ENCODE results near the gene OR6C68. TPM values are rescaled to one million over a fixed set of nuclear protein-coding genes. Genes with fewer than 3 reads are reported as not detected.
"Not testable (repeated sequence)": the region's sequence is repeated elsewhere in the genome, so short reads cannot be mapped to it uniquely, and the experiment has no call there.

The OR6C68 gene
- not detected for total RNA-seq

DNA sequence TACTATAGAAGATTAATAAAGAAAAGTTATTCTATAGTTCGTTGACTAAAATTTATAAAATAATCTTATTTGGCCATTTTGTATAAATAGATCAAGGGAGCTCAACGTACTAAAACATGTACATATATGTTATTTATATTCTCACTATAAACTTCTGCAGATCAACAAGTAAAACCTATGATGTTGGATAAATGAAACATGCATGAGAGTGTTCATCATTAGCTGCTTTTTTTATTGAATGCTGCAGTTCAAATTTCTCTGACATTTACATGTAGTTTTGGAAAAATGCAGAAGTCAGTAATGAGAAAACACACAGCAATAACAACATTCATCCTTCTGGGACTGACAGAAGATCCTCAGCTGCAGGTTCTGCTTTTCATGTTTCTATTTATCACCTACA is at the start of gene OR6C68:
Gene OR6C68 (plus strand): TSS at position 301 of the 400 bp plus-strand sequence. CDS start 0 bp downstream, at position 301.
- Mint-ChIP-seq H3K27me3 (ENCODE audit: low read depth) (peaks cover 24% of the 10 kb centered on the region), H3K4me1 (ENCODE audit: low read depth) (no peaks in the 10 kb centered on the region), H3K4me3 (no peak within 1 kb of the TSS), H3K36me3 (ENCODE audit: insufficient read depth in 2 of 2) (no peaks in the 10 kb centered on the region), H3K27ac (no peak within 1 kb of the TSS), H3K9me3 (no peaks in the 10 kb centered on the region)
- DNase-seq: no peak
- ATAC-seq (replicated peaks in 1 of 2): no peak

DNA sequence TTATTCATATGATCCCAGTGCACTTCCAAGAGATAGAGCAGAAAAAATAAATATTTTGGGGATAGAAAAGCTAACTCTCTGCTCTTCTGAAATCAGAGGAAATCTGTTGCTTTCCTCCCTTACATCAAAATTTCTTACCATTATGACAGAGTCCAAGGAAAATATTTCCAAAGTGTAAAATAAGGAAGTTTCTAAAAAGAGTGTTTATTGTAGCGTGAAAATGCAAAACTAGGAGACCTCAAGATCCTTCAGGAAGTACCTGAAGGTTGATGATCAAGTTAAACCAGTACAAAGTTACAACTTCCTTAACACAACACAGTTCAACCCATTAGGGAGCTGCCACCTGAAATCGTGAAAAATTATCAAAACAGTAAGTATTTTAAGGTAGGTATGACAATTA is 48.4 kb upstream of the OR6C68 start, which contains the start of gene OR6C2:
Gene OR6C2 (plus strand): TSS at position 301 of the 400 bp plus-strand sequence. CDS start 8,138 bp downstream, outside the sequence.
- no peak within 1 kb of the TSS for H3K4me3 Mint-ChIP-seq
- ATAC-seq (replicated peaks in 1 of 2): no peak
- peaks cover 3% of the 10 kb centered on the region in 2 donors for H3K36me3 Mint-ChIP-seq (ENCODE audit: insufficient read depth in 2 of 2)
- H3K27me3 Mint-ChIP-seq (ENCODE audit: low read depth): no peaks in the 10 kb centered on the region
- peaks cover 0 to 3% of the 10 kb centered on the region in 2 donors for H3K9me3 Mint-ChIP-seq
- no peak for DNase-seq
- H3K4me1 Mint-ChIP-seq (ENCODE audit: low read depth): no peaks in the 10 kb centered on the region
- no peak within 1 kb of the TSS for H3K27ac Mint-ChIP-seq

DNA sequence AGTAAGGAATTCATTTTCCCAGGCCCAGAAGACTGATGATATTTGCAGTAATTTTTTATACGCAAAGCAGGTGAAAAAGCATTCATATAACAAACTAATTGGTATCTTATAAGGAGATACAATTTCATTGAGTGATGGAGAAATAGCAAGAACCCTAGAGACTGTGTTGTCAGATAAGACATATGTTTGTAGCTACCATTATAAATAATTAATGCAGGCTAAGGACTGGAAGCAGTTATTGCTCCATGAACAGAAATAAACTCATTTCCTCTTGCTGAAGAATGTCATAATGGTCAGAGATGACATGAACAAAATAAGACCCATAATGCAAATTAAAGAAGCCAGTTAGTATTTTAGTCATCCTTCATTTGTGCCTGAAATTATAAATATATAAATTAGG is 46.8 kb upstream of the OR6C68 start:
- no peaks in the 10 kb centered on the region for H3K4me1 Mint-ChIP-seq (ENCODE audit: low read depth)
- no peak overlapping the region for H3K27ac Mint-ChIP-seq
- no peaks in the 10 kb centered on the region for H3K27me3 Mint-ChIP-seq (ENCODE audit: low read depth)
- ATAC-seq (replicated peaks in 1 of 2): no peak
- no peaks in the 10 kb centered on the region for H3K9me3 Mint-ChIP-seq
- no peak overlapping the region for H3K4me3 Mint-ChIP-seq
- DNase-seq: no peak
- H3K36me3 Mint-ChIP-seq (ENCODE audit: insufficient read depth in 2 of 2): peaks cover 0 to 3% of the 10 kb centered on the region in 2 donors

DNA sequence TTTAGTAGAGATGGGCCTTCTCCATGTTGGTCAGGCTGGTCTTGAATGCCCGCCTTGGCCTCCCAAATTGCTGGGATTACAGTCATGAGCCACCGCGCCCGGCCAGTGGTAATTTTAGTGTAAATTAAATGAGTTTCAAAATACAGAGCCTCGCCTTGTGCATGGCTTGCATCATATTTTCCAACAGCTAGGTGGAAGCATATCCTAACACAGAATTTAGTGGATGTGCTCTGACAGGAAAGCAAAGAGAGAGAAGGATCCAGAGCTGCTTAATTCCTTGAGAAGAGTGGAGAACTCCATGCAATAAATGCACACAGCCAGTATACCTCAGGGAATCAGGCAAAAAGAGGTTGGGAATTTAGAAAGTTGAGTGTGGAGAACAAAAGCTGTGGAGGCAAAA is 45.9 kb upstream of the OR6C68 start:
- H3K36me3 Mint-ChIP-seq (ENCODE audit: insufficient read depth in 2 of 2): no peaks in the 10 kb centered on the region
- no peaks in the 10 kb centered on the region for H3K4me1 Mint-ChIP-seq (ENCODE audit: low read depth)
- H3K27ac Mint-ChIP-seq: no peak overlapping the region
- H3K27me3 Mint-ChIP-seq (ENCODE audit: low read depth): peaks cover 2% of the 10 kb centered on the region
- no peak overlapping the region for H3K4me3 Mint-ChIP-seq
- no peak for ATAC-seq (replicated peaks in 1 of 2)
- no peak for DNase-seq
- no peaks in the 10 kb centered on the region for H3K9me3 Mint-ChIP-seq

GRCh38 chr12:55448825-55449224 is 43.4 kb upstream of the OR6C68 start:
- H3K4me3 Mint-ChIP-seq: no peak overlapping the region
- H3K36me3 Mint-ChIP-seq (ENCODE audit: insufficient read depth in 2 of 2): no peaks in the 10 kb centered on the region
- no peaks in the 10 kb centered on the region for H3K9me3 Mint-ChIP-seq
- H3K27ac Mint-ChIP-seq: no peak overlapping the region
- peaks cover 11% of the 10 kb centered on the region for H3K27me3 Mint-ChIP-seq (ENCODE audit: low read depth)
- no peak for ATAC-seq (replicated peaks in 1 of 2)
- DNase-seq: no peak
- no peaks in the 10 kb centered on the region for H3K4me1 Mint-ChIP-seq (ENCODE audit: low read depth)

- not testable (repeated sequence) for H3K36me3 Mint-ChIP-seq (ENCODE audit: insufficient read depth in 2 of 2); DNase-seq; ATAC-seq (replicated peaks in 1 of 2); H3K4me3 Mint-ChIP-seq; H3K9me3 Mint-ChIP-seq; H3K4me1 Mint-ChIP-seq (ENCODE audit: low read depth); H3K27ac Mint-ChIP-seq
- H3K27me3 Mint-ChIP-seq (ENCODE audit: low read depth): peaks cover 24% of the 10 kb centered on the region
These were observed 27.3 kb upstream of the OR6C68 start for GRCh38 chr12:55464926-55465325.

DNA sequence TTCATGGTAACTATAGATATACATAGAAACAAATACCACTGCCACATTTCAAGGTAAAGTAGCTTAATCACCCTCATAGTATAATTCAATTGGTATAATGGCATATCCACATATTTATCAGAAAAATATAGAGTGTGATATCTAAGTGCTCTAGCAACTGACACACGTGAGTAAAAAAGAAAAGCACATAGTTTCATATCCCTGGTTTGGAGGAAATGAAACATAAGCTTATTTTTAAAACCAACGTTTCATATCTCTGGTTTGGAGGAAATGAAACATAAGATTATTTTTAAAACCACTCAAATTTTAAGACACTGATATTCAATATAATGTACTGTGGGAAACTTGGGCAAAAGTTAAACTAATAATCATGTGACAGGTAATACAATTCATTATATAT is 24.3 kb upstream of the OR6C68 start:
- ATAC-seq (replicated peaks in 1 of 2): no peak
- H3K4me3 Mint-ChIP-seq: no peak overlapping the region
- peaks cover 0 to 3% of the 10 kb centered on the region in 2 donors for H3K9me3 Mint-ChIP-seq
- H3K36me3 Mint-ChIP-seq (ENCODE audit: insufficient read depth in 2 of 2): no peaks in the 10 kb centered on the region
- peaks cover 18% of the 10 kb centered on the region for H3K27me3 Mint-ChIP-seq (ENCODE audit: low read depth)
- no peak for DNase-seq
- H3K27ac Mint-ChIP-seq: no peak overlapping the region
- H3K4me1 Mint-ChIP-seq (ENCODE audit: low read depth): no peaks in the 10 kb centered on the region

- no peak overlapping the region for H3K27ac Mint-ChIP-seq
- no peak for ATAC-seq (replicated peaks in 1 of 2)
- no peak for DNase-seq
- no peaks in the 10 kb centered on the region for H3K9me3 Mint-ChIP-seq
- H3K36me3 Mint-ChIP-seq (ENCODE audit: insufficient read depth in 2 of 2): no peaks in the 10 kb centered on the region
- peaks cover 18% of the 10 kb centered on the region for H3K27me3 Mint-ChIP-seq (ENCODE audit: low read depth)
- no peak overlapping the region for H3K4me3 Mint-ChIP-seq
- no peaks in the 10 kb centered on the region for H3K4me1 Mint-ChIP-seq (ENCODE audit: low read depth)
These were observed 22.9 kb upstream of the OR6C68 start for GRCh38 chr12:55469291-55469690.

DNA sequence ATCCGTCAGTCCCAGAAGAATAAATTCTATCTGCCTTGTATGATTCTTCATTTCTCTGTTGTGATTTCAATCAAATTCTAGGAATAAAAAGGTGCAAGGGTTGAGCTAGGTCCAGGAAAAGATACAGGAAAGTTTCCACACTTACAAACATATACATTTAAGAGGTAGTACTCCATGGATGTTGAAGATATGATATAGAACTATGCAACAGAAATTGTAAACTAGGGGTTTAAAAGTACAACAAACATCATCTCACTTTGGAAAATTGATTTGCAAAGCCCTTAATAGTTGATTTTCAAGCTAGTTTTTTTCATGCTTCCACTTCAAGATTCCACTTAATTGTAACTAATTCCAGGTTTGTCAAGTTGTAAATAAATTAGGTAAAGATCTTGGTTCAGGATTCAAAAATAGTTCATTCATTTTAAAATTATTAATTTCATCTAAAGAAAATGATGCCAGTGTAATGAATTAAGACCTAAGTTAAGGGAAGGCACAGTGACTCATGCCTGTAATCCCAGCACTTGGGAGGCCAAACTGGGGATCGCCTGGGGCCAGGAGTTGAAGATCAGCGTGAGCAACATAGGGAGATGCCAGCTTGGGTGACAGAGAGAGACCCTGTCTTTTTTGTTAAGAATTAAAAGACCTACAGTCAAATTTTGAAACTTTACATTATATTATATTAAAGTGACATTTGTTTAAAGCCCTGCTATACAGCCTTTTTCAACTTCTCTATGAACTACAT is 21.9 kb upstream of the OR6C68 start, which contains the start of gene OR6C70:
Gene OR6C70 (minus strand): TSS at position 51 of the 742 bp plus-strand sequence. CDS start 0 bp downstream, at position 51.
- ATAC-seq (replicated peaks in 1 of 2) (no peak), DNase-seq (no peak)
- H3K4me3 Mint-ChIP-seq: no peak within 1 kb of the TSS
- H3K27ac Mint-ChIP-seq: no peak within 1 kb of the TSS
- H3K27me3 Mint-ChIP-seq (ENCODE audit: low read depth): peaks cover 18% of the 10 kb centered on the region
- H3K36me3 Mint-ChIP-seq (ENCODE audit: insufficient read depth in 2 of 2): no peaks in the 10 kb centered on the region
- H3K9me3 Mint-ChIP-seq: no peaks in the 10 kb centered on the region
- no peaks in the 10 kb centered on the region for H3K4me1 Mint-ChIP-seq (ENCODE audit: low read depth)

DNA sequence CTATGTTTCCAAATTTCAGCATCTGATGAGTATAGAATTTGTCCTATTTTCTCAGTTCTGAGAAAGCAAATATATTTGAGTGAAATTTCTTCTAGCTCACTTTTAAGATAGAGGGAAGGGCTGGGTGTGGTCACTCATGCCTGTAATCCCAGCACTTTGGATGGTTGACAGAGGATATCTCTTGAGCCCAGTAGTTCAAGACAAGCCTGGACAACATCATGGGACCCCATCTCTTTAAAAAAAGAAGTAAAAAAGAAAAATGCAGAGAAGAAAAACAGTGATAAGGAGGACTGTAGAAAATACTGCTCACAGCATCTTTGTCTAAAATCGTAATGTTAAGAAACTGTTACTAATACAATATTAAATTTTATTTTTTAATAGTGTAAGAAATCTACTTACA is 19.9 kb upstream of the OR6C68 start:
- ATAC-seq (replicated peaks in 1 of 2) (no peak), DNase-seq (no peak)
- Mint-ChIP-seq H3K27ac (no peak overlapping the region), H3K9me3 (no peaks in the 10 kb centered on the region), H3K27me3 (ENCODE audit: low read depth) (peaks cover 24% of the 10 kb centered on the region), H3K4me1 (ENCODE audit: low read depth) (no peaks in the 10 kb centered on the region), H3K36me3 (ENCODE audit: insufficient read depth in 2 of 2) (no peaks in the 10 kb centered on the region), H3K4me3 (no peak overlapping the region)

- not testable (repeated sequence) for H3K4me3 Mint-ChIP-seq; ATAC-seq (replicated peaks in 1 of 2); H3K27ac Mint-ChIP-seq; H3K9me3 Mint-ChIP-seq; H3K36me3 Mint-ChIP-seq (ENCODE audit: insufficient read depth in 2 of 2); DNase-seq; H3K4me1 Mint-ChIP-seq (ENCODE audit: low read depth)
- peaks cover 18% of the 10 kb centered on the region for H3K27me3 Mint-ChIP-seq (ENCODE audit: low read depth)
These were observed 13.0 kb upstream of the OR6C68 start for GRCh38 chr12:55479136-55479535.

DNA sequence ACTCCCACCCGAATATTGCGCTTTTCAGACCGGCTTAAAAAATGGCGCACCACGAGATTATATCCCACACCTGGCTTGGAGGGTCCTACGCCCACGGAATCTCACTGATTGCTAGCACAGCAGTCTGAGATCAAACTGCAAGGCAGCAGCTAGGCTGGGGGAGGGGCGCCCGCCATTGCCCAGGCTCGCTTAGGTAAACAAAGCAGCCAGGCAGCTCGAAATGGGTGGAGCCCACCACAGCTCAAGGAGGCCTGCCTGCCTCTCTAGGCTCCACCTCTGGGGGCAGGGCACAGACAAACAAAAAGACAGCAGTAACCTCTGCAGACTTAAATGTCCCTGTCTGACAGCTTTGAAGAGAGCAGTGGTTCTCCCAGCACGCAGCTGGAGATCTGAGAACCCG is 7.9 kb upstream of the OR6C68 start:
- peaks cover 13% of the 10 kb centered on the region for H3K27me3 Mint-ChIP-seq (ENCODE audit: low read depth)
- not testable (repeated sequence) for H3K36me3 Mint-ChIP-seq (ENCODE audit: insufficient read depth in 2 of 2); H3K4me1 Mint-ChIP-seq (ENCODE audit: low read depth); H3K27ac Mint-ChIP-seq; H3K4me3 Mint-ChIP-seq; ATAC-seq (replicated peaks in 1 of 2); DNase-seq; H3K9me3 Mint-ChIP-seq

DNA sequence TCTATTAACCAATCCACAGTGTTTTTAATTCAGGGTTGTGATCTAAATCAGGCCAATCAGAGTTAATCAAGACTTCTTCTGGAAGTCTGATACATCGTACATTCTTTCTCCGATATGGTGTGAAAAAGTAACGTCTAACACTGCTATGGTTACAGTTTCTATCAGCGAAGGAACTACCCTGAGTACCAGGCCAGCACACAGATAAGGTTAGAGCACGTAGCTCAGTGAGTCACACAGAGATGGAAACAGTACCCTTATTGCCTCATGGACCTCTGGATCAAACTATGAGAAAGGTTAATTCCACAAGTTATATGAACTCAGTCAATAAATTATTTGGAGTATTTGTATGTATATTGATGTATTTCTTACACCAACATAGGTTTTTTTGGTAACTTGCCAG is 3.3 kb downstream of the OR6C68 start:
- ATAC-seq (replicated peaks in 1 of 2): no peak
- no peaks in the 10 kb centered on the region for H3K4me1 Mint-ChIP-seq (ENCODE audit: low read depth)

GRCh38 chr12:55499231-55499630 is 7.1 kb downstream of the OR6C68 start:
- Mint-ChIP-seq H3K4me3 (no peak overlapping the region), H3K27ac (no peak overlapping the region), H3K36me3 (ENCODE audit: insufficient read depth in 2 of 2) (no peaks in the 10 kb centered on the region), H3K4me1 (ENCODE audit: low read depth) (no peaks in the 10 kb centered on the region), H3K9me3 (no peaks in the 10 kb centered on the region), H3K27me3 (ENCODE audit: low read depth) (peaks cover 32% of the 10 kb centered on the region)
- DNase-seq (no peak), ATAC-seq (replicated peaks in 1 of 2) (no peak)

More for the DNA sequence above, 3.3 kb downstream of the OR6C68 start:
- Mint-ChIP-seq H3K4me3 (no peak overlapping the region), H3K27me3 (ENCODE audit: low read depth) (peaks cover 29% of the 10 kb centered on the region), H3K9me3 (no peaks in the 10 kb centered on the region), H3K27ac (no peak overlapping the region), H3K36me3 (ENCODE audit: insufficient read depth in 2 of 2) (no peaks in the 10 kb centered on the region)
- DNase-seq: no peak

Data from activated T-cell treated with anti-CD3 and anti-CD28 coated beads, Interleukin-2, amount 50 U/mL, for 72 hours (primary cell).